Stimulated activated memory B cell treated with anti-CD40 and anti-IgM and Interleukin-4, amounts not matched to agents 10 μg/mL and 1 μg/mL and 100 μg/mL, for 72 hours (primary cell): Measurements from ENCODE around the gene RNF144B.
"Not testable (repeated sequence)": the region's sequence is repeated elsewhere in the genome, so short reads cannot be mapped to it uniquely, and the experiment has no call there.

Experiments
- ATAC-seq: fragments of 150-1000 bp; cut with Tn5 transposase; 2 replicates; pipeline ENCODE4 v1.10.0; 2021
- H3K27ac Mint-ChIP-seq: one replicate; pipeline ENCODE4 v1.8.0; 2022; ENCODE audit warnings: mild to moderate bottlenecking, mixed read lengths
- H3K27me3 Mint-ChIP-seq: one replicate; pipeline ENCODE4 v1.8.0; 2022; ENCODE audit warnings: mixed read lengths
- H3K36me3 Mint-ChIP-seq: one replicate; pipeline ENCODE4 v1.8.0; 2022; ENCODE audit warnings: mixed read lengths
- H3K4me1 Mint-ChIP-seq: one replicate; pipeline ENCODE4 v1.8.0; 2022; ENCODE audit warnings: mixed read lengths
- H3K4me3 Mint-ChIP-seq: one replicate; pipeline ENCODE4 v1.8.0; 2022; ENCODE audit warnings: mild to moderate bottlenecking, moderate library complexity, mixed read lengths
- H3K9me3 Mint-ChIP-seq: one replicate; pipeline ENCODE4 v1.8.0; 2022; ENCODE audit warnings: mixed read lengths

RNF144B gene

GRCh38 chr6:18389479-18389878, 2.3 kb downstream of the RNF144B start:
- Mint-ChIP-seq H3K27me3 (no peaks in the 10 kb centered on the region), H3K27ac (no peak overlapping the region), H3K36me3 (peaks cover under 1% of the 10 kb centered on the region), H3K4me3 (peak overlapping the region; percentile 35), H3K9me3 (no peaks in the 10 kb centered on the region), H3K4me1 (peaks cover 39% of the 10 kb centered on the region)
- no peak for ATAC-seq

DNA sequence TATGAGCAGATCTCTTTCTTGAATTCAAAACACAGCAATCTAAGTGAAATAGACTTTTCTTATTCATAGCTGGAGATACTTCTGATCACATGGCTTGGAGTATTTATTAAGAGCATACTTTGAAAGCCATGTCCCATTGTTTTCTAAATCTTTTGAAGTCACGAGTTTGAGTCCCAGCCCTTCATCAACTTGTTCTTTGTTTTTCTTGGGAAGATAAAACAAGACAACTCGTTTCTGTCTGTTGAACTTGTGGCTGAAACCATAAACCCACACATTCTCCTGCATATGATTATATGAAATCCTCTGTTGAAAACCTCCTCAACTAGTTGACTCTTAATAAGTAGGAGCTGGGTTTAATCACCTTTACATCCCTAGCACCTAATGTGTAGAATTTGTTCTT, 3.3 kb downstream of the RNF144B start:
- Mint-ChIP-seq H3K27ac (no peak overlapping the region), H3K9me3 (no peaks in the 10 kb centered on the region), H3K4me1 (peaks cover 48% of the 10 kb centered on the region), H3K4me3 (no peak overlapping the region), H3K27me3 (no peaks in the 10 kb centered on the region), H3K36me3 (peaks cover 11% of the 10 kb centered on the region)
- ATAC-seq, result no peak

GRCh38 chr6:18391023-18391422, 3.9 kb downstream of the RNF144B start:
- Mint-ChIP-seq H3K27ac (no peak overlapping the region), H3K4me3 (no peak overlapping the region), H3K36me3 (peaks cover 12% of the 10 kb centered on the region), H3K27me3 (no peaks in the 10 kb centered on the region), H3K4me1 (peaks cover 49% of the 10 kb centered on the region), H3K9me3 (no peaks in the 10 kb centered on the region)
- ATAC-seq, result no peak

- ATAC-seq, result peak; percentile 67
- no peaks in the 10 kb centered on the region for H3K27me3 Mint-ChIP-seq
- H3K9me3 Mint-ChIP-seq, result no peaks in the 10 kb centered on the region
- peaks cover 44% of the 10 kb centered on the region for H3K4me1 Mint-ChIP-seq
- no peak overlapping the region for H3K27ac Mint-ChIP-seq
- H3K36me3 Mint-ChIP-seq, result peaks cover 23% of the 10 kb centered on the region
- no peak overlapping the region for H3K4me3 Mint-ChIP-seq
Measured at GRCh38 chr6:18392346-18392877, 5.3 kb downstream of the RNF144B start.

DNA sequence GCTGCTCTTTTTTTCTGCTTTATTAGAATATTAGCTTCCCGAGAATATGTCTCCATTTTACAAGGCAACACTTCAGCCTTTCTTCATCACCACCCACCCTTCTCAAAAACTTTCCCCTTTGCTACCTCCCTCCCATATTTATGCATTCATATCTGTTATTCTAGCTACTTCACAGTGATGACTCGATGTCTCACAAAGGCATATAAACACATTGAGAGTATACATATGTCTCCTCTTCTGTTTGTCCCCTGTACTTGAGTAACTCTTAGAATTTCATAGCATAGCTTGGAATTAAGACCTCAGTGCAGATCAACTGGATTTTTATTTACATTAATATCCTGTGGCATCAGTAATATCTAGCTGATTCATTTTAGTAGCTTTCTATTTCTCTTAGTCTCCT, 6.5 kb downstream of the RNF144B start:
- no peak overlapping the region for H3K4me3 Mint-ChIP-seq
- no peak overlapping the region for H3K27ac Mint-ChIP-seq
- H3K9me3 Mint-ChIP-seq, result no peaks in the 10 kb centered on the region
- peaks cover 23% of the 10 kb centered on the region for H3K36me3 Mint-ChIP-seq
- no peaks in the 10 kb centered on the region for H3K27me3 Mint-ChIP-seq
- ATAC-seq, result no peak
- peaks cover 36% of the 10 kb centered on the region for H3K4me1 Mint-ChIP-seq

DNA sequence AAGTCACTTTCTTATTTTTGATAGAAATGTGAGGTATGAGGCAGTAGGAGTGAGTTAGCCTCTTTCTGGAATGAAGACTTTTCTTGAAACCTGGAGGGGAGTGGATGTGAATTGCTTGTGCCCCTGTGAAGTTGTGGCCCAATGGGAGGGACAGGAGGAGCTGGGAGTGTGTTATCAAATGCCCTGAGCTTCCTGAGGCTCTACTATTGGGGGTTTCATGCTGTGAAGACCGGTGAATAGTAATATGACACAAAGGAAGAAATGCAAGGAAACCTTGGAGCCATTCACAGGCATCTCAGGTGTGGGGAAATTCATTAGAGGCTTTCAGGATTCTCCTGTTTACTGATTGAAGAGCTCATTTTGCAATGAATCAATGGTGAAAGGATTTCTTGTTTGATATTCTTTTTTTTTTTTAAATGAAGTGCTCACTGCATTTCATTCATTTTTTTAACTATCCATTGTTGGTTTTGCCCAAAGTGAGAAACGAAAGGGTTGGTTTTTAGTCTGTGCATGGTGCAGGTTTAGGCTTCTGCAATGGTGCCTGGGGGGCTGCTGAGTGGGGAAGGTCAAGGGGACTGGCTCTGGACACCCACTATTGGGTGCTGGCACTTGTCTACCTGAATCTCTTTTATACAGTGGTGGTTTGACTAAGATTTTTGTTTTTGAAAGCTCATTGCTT, 8.2 kb downstream of the RNF144B start:
- Mint-ChIP-seq H3K4me1 (peaks cover 31% of the 10 kb centered on the region), H3K36me3 (peaks cover 23% of the 10 kb centered on the region), H3K27ac (no peak overlapping the region), H3K27me3 (no peaks in the 10 kb centered on the region), H3K9me3 (no peaks in the 10 kb centered on the region), H3K4me3 (no peak overlapping the region)
- no peak for ATAC-seq

- no peak for ATAC-seq
- H3K27ac Mint-ChIP-seq, result no peak overlapping the region
- no peak overlapping the region for H3K4me3 Mint-ChIP-seq
- no peaks in the 10 kb centered on the region for H3K27me3 Mint-ChIP-seq
- H3K9me3 Mint-ChIP-seq, result no peaks in the 10 kb centered on the region
- peaks cover 32% of the 10 kb centered on the region for H3K4me1 Mint-ChIP-seq
- H3K36me3 Mint-ChIP-seq, result peaks cover 23% of the 10 kb centered on the region
Measured at GRCh38 chr6:18395856-18396197, 8.7 kb downstream of the RNF144B start.

DNA sequence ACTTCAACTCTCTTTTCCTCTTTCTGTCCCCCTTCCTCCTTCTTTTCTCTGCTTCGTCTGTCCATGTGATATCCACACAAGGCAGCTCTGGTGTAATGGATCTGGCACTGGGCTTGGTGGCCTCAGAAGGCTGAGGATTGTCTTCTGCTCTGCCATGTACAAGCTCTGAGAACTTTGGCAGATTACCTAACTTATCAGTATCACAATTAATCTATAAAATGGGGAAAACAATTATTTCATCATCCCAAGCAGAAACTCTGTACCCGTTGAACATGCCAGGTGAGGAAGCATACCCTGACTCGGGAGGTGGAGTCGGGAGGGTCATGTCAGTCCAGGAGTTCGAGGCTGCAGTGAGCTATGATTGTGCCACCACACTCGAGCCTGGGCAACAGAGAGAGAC, 10.6 kb downstream of the RNF144B start:
- no peaks in the 10 kb centered on the region for H3K27me3 Mint-ChIP-seq
- ATAC-seq, result no peak

GRCh38 chr6:18398225-18398624, 11.1 kb downstream of the RNF144B start:
- H3K9me3 Mint-ChIP-seq, H3K27ac Mint-ChIP-seq, ATAC-seq, H3K27me3 Mint-ChIP-seq, H3K4me3 Mint-ChIP-seq: not testable (repeated sequence)
- H3K36me3 Mint-ChIP-seq, result peaks cover 23% of the 10 kb centered on the region
- H3K4me1 Mint-ChIP-seq, result peaks cover 47% of the 10 kb centered on the region

More for the DNA sequence above, 10.6 kb downstream of the RNF144B start:
- Mint-ChIP-seq H3K4me1 (peaks cover 42% of the 10 kb centered on the region), H3K27ac (peak overlapping the region; percentile 12), H3K4me3 (no peak overlapping the region), H3K36me3 (peaks cover 23% of the 10 kb centered on the region), H3K9me3 (no peaks in the 10 kb centered on the region)

- Mint-ChIP-seq H3K36me3 (peaks cover 24% of the 10 kb centered on the region), H3K4me3 (peak overlapping the region; percentile 53), H3K27ac (peak overlapping the region; percentile 95), H3K27me3 (no peaks in the 10 kb centered on the region), H3K9me3 (peaks cover under 1% of the 10 kb centered on the region), H3K4me1 (peaks cover 39% of the 10 kb centered on the region)
- peak; percentile 96 for ATAC-seq
Measured at GRCh38 chr6:18400831-18401446, 13.8 kb downstream of the RNF144B start.

DNA sequence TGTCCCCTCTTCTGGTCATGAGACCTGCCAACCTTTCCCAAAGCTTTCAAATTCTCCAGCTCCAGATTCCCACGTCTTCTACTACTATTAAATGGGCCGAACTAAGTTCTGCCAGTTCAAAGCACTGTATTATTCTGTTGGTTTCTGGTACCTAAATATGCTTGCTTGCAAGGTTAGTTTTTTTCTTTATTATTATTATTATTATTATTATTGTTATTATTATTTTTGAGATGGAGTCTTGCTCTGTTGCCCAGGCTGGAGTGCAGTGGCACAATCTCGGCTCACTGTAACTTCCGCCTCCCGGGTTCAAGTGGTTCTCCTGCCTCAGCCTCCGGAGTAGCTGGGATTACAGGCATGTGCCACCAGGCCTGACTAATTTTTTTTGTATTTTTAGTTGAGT, 17.8 kb downstream of the RNF144B start:
- H3K9me3 Mint-ChIP-seq, H3K27ac Mint-ChIP-seq, H3K27me3 Mint-ChIP-seq, H3K4me3 Mint-ChIP-seq, ATAC-seq: not testable (repeated sequence)
- Mint-ChIP-seq H3K4me1 (peaks cover 40% of the 10 kb centered on the region), H3K36me3 (peaks cover 24% of the 10 kb centered on the region)

GRCh38 chr6:18405477-18406293, 18.5 kb downstream of the RNF144B start:
- Mint-ChIP-seq H3K9me3 (peaks cover 4% of the 10 kb centered on the region), H3K36me3 (peaks cover 31% of the 10 kb centered on the region), H3K27me3 (no peaks in the 10 kb centered on the region), H3K4me3 (no peak overlapping the region), H3K27ac (no peak overlapping the region), H3K4me1 (peaks cover 43% of the 10 kb centered on the region)
- no peak for ATAC-seq

- Mint-ChIP-seq H3K4me3 (no peak overlapping the region), H3K4me1 (peaks cover 35% of the 10 kb centered on the region)
Measured at GRCh38 chr6:18406955-18407749, 20.0 kb downstream of the RNF144B start.

GRCh38 chr6:18409602-18410001, 22.5 kb downstream of the RNF144B start:
- H3K4me3 Mint-ChIP-seq, H3K27me3 Mint-ChIP-seq, H3K27ac Mint-ChIP-seq, H3K9me3 Mint-ChIP-seq, ATAC-seq: not testable (repeated sequence)
- H3K36me3 Mint-ChIP-seq, result peaks cover 20% of the 10 kb centered on the region
- peaks cover 39% of the 10 kb centered on the region for H3K4me1 Mint-ChIP-seq

More at GRCh38 chr6:18406955-18407749, 20.0 kb downstream of the RNF144B start:
- H3K9me3 Mint-ChIP-seq, result peaks cover 4% of the 10 kb centered on the region
- H3K27me3 Mint-ChIP-seq, result no peaks in the 10 kb centered on the region
- no peak for ATAC-seq
- H3K27ac Mint-ChIP-seq, result no peak overlapping the region
- H3K36me3 Mint-ChIP-seq, result peaks cover 31% of the 10 kb centered on the region

- Mint-ChIP-seq H3K27ac (peak overlapping the region; percentile 29), H3K4me3 (no peak overlapping the region), H3K4me1 (peaks cover 39% of the 10 kb centered on the region), H3K27me3 (no peaks in the 10 kb centered on the region), H3K9me3 (peaks cover 4% of the 10 kb centered on the region), H3K36me3 (peaks cover 23% of the 10 kb centered on the region)
- no peak for ATAC-seq
Measured at GRCh38 chr6:18410412-18410811, 23.3 kb downstream of the RNF144B start.
